RWPE2 (cell line): ENCODE measurements around the gene LTC4S.

Experiments used
- ATAC-seq: fragments of 200-7000 bp; cut with Tn5 transposase; 3 replicates; pipeline ENCODE4 v1.9.1; 2021; ENCODE audit warnings: low read depth
- DNase-seq: peaks from one replicate; pipeline ENCODE4 v3.0.0-alpha.2; 2020; ENCODE audit warnings: low spot score
- H3K27ac ChIP-seq: fragments of 450-650 bp; 2 replicates; pipeline ENCODE4 v1.5.1; 2017; ENCODE audit warnings: mild to moderate bottlenecking; ENCODE audit not compliant: poor library complexity, severe bottlenecking
- H3K27me3 ChIP-seq: fragments of 250-450 bp; sonication (Bioruptor Pico); 2 replicates; pipeline ENCODE4 v1.5.1; 2021; ENCODE audit warnings: mild to moderate bottlenecking, moderate library complexity; ENCODE audit not compliant: insufficient read depth, poor library complexity, severe bottlenecking
- H3K36me3 ChIP-seq: fragments of 250-450 bp; sonication (Bioruptor Pico); 2 replicates; pipeline ENCODE4 v1.5.1; 2020; ENCODE audit warnings: low read depth, mild to moderate bottlenecking, moderate library complexity
- H3K4me1 ChIP-seq: fragments of 250-450 bp; sonication (Bioruptor Pico); 2 replicates; pipeline ENCODE4 v1.5.1; 2021; ENCODE audit warnings: mild to moderate bottlenecking, moderate library complexity; ENCODE audit not compliant: insufficient read depth, poor library complexity, severe bottlenecking
- H3K4me3 ChIP-seq: fragments of 250-450 bp; sonication (Bioruptor Pico); 2 replicates; pipeline ENCODE4 v1.5.1; 2021; ENCODE audit warnings: mild to moderate bottlenecking, moderate library complexity; ENCODE audit not compliant: severe bottlenecking
- H3K9me3 ChIP-seq: fragments of 250-450 bp; sonication (Bioruptor Pico); 2 replicates; pipeline ENCODE4 v1.5.1; 2021; ENCODE audit warnings: mild to moderate bottlenecking, moderate library complexity; ENCODE audit not compliant: severe bottlenecking
- TF ChIP-seq, protein P1 (sequence below): fragments of 450-650 bp; IDR thresholded peaks from one replicate; pipeline ENCODE4 v1.5.1; 2017; ENCODE audit warnings: mild to moderate bottlenecking, moderate library complexity; ENCODE audit not compliant: poor library complexity, severe bottlenecking

Gene LTC4S

DNA sequence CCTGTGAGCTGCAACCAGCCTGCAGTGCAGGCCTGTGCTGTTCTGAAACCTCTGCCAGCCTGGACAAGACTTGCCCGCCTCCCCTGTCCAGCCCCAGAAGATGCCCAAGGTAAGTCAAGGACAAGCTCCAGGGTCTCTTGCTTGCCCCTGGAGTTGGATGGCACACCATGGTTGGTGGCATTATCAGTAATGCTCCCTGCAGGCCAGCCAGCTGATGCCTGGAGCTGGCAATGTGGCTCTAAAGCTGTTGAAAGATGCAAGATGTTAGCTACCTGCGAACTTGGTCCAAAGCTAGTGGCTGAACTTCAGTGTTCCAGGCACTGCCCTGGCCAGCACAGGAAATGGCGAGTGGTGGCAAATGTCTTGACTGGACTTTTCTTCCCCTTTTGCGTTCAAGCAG is 14.0 kb upstream of the LTC4S start:
- DNase-seq (peak; percentile 35), ATAC-seq (no peak)
- Histone ChIP-seq H3K4me3 (no peak overlapping the region), H3K27me3 (no peaks in the 10 kb centered on the region), H3K27ac (no peak overlapping the region), H3K36me3 (peaks cover 30% of the 10 kb centered on the region), H3K9me3 (no peaks in the 10 kb centered on the region), H3K4me1 (no peaks in the 10 kb centered on the region)
- TF ChIP-seq, protein P1, sequence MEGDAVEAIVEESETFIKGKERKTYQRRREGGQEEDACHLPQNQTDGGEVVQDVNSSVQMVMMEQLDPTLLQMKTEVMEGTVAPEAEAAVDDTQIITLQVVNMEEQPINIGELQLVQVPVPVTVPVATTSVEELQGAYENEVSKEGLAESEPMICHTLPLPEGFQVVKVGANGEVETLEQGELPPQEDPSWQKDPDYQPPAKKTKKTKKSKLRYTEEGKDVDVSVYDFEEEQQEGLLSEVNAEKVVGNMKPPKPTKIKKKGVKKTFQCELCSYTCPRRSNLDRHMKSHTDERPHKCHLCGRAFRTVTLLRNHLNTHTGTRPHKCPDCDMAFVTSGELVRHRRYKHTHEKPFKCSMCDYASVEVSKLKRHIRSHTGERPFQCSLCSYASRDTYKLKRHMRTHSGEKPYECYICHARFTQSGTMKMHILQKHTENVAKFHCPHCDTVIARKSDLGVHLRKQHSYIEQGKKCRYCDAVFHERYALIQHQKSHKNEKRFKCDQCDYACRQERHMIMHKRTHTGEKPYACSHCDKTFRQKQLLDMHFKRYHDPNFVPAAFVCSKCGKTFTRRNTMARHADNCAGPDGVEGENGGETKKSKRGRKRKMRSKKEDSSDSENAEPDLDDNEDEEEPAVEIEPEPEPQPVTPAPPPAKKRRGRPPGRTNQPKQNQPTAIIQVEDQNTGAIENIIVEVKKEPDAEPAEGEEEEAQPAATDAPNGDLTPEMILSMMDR: no peak

DNA sequence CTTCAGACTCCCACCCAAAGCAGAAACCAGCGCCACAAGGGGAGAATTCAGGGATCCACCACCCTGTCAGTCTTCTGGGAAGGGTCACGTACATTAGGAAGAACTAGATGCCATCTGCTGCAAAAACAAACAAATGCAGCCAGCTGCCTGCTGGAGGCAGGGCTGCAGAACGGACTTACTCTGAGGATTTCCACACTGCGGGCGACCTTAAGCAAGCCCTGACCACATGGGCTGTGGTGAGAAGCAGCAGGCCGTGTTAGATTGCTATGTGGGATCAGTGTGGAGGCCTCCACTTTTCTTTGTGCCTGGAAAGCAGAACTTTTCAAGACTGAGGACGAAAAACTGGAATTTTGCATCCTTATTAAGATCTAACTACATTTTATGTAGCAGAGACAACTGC is 13.4 kb upstream of the LTC4S start:
- no peaks in the 10 kb centered on the region for H3K27me3 ChIP-seq
- H3K27ac ChIP-seq: no peak overlapping the region
- ATAC-seq (no peak), DNase-seq (no peak)
- H3K4me1 ChIP-seq: no peaks in the 10 kb centered on the region
- H3K36me3 ChIP-seq: peaks cover 25% of the 10 kb centered on the region
- H3K4me3 ChIP-seq: no peak overlapping the region
- TF ChIP-seq, protein P1: no peak
- no peaks in the 10 kb centered on the region for H3K9me3 ChIP-seq

DNA sequence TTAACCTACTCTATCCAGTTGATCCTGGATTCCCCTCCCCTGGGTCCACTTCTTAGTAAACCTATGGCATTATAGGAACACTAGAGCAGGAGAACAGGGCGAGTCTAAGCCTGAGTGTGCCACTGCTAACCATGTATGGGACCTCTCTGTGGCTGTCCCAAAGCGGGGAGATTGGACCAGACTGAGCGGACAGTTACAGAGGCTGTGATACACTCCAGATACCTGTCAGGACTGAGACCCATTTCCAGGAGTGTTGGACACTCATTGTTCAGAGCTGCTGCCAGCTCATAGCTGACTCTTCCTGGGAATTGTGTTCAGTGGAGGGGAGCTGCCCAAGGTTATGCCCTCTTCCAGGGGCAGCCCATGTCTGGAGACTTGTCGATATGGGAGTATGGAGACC is 11.9 kb upstream of the LTC4S start:
- TF ChIP-seq, protein P1: no peak
- DNase-seq: no peak
- Histone ChIP-seq H3K27me3 (no peaks in the 10 kb centered on the region), H3K4me1 (no peaks in the 10 kb centered on the region), H3K9me3 (no peaks in the 10 kb centered on the region), H3K27ac (no peak overlapping the region), H3K4me3 (no peak overlapping the region), H3K36me3 (peaks cover 10% of the 10 kb centered on the region; the same call in 1 of the 2 replicates)
- peak; percentile 11; the same call in 1 of the 3 replicates for ATAC-seq

DNA sequence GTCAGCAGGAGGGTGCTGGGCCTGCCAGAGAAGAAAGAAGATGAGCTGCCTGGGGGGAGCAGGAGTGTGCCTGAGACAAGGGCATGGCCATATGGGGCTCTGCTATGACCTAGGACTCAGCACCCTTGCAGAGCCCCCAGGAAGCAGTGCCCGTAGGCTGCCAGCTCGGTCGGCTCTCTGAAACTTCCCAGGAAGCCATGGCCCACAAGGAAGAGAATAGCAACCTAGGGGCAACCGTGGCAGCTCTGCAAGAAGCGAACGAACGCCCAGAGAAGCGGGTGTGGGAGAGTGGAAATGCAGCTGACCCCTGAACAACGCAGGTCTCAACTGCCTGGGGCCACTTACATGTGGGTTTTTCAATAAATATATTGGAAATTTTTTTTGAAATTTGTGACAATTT is 10.7 kb upstream of the LTC4S start:
- H3K9me3 ChIP-seq: no peaks in the 10 kb centered on the region
- H3K4me1 ChIP-seq: no peaks in the 10 kb centered on the region
- no peak overlapping the region for H3K27ac ChIP-seq
- no peaks in the 10 kb centered on the region for H3K36me3 ChIP-seq
- no peak overlapping the region for H3K4me3 ChIP-seq
- TF ChIP-seq, protein P1: no peak
- H3K27me3 ChIP-seq: no peaks in the 10 kb centered on the region
- ATAC-seq: no peak
- no peak for DNase-seq

DNA sequence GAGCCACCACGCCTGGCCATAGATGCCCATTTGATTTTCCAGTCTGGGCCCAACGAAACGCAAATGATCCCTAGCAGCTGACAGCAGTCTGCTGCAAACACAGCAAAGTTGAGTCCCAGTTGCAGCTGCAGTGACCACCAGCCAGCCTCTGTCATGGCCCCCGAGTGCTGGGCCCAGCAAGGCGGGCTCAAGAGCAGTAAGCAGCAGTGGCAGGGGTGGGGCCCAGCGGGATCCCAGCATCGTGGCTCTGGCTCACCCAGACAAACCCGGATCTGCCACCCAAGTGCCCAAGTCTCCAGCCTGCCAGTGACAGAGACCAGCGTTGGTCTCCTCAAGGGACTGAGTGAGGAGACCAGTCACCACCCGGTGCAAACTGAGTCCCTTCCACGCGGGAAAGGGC is 6.9 kb upstream of the LTC4S start:
- TF ChIP-seq, protein P1: no peak
- H3K36me3 ChIP-seq: no peaks in the 10 kb centered on the region
- DNase-seq (no peak), ATAC-seq (0 out of 3 replicates have a peak, but pooled peaks have one; percentile 3)
- no peak overlapping the region for H3K4me3 ChIP-seq
- no peaks in the 10 kb centered on the region for H3K4me1 ChIP-seq
- H3K9me3 ChIP-seq: no peaks in the 10 kb centered on the region
- H3K27ac ChIP-seq: no peak overlapping the region
- H3K27me3 ChIP-seq: no peaks in the 10 kb centered on the region
